Caco-2 (cell line): Measurements from ENCODE around the gene SLC5A2. TPM values are rescaled to one million over a fixed set of nuclear protein-coding genes. Genes with fewer than 3 reads are reported as not detected.

ENCODE experiments used
- total RNA-seq: library from RNA; stranded (reverse); gene quantifications from 2 replicates; pipeline ENCODE4 v1.2.3, GENCODE V29; 2022

The SLC5A2 gene
- total RNA-seq, 1 experiment from 2014 or later, result 3.0 TPM

Other genes with a start within 250 kb of the SLC5A2 start
- 0.19 TPM in 1 of 2 replicates, not detected in the other for gene ITGAM, start 223.1 kb upstream of the SLC5A2 start, total RNA-seq
- gene ITGAX, start 127.9 kb upstream of the SLC5A2 start, total RNA-seq, result not detected in 2 replicates
- not detected in 2 replicates for gene ITGAD, start 89.8 kb upstream of the SLC5A2 start, total RNA-seq
- not detected in 2 replicates for gene COX6A2, start 54.8 kb upstream of the SLC5A2 start, total RNA-seq
- gene ZNF843, start 40.3 kb upstream of the SLC5A2 start, total RNA-seq, result 0.09 and 0.30 TPM in 2 replicates
- gene ARMC5, start 23.6 kb upstream of the SLC5A2 start, total RNA-seq, result 9.7 and 10.2 TPM in 2 replicates
- 9.3 and 10.0 TPM in 2 replicates for gene TGFB1I1, start 11.0 kb upstream of the SLC5A2 start, total RNA-seq
- gene RUSF1, start 25.3 kb downstream of the SLC5A2 start, total RNA-seq, result 23.5 and 30.5 TPM in 2 replicates
- gene AHSP, start 44.8 kb downstream of the SLC5A2 start, total RNA-seq, result not detected in 2 replicates